Fibroblast of lung (primary cell): ENCODE results near the gene TTC13. TPM values are rescaled to one million over a fixed set of nuclear protein-coding genes. Genes with fewer than 3 reads are reported as not detected.

Source experiments
- DNase-seq, 2 donors: peaks; one replicate each; pipeline versions ENCODE4 v3.0.0 to v3.0.0-alpha.2; 2010; ENCODE audit warnings: low read depth in 2 of 2
- H2AFZ ChIP-seq: 2 replicates; pipeline ENCODE4 v1.5.1; 2012; ENCODE audit warnings: low read length, control low read depth, inconsistent platforms
- H3K27ac ChIP-seq: 2 replicates; pipeline ENCODE4 v1.5.1; 2011; ENCODE audit warnings: low read length, control low read depth; ENCODE audit not compliant: insufficient read depth
- H3K27me3 ChIP-seq: 2 replicates; pipeline ENCODE4 v1.5.1; 2011; ENCODE audit warnings: mild to moderate bottlenecking, low read length; ENCODE audit not compliant: control insufficient read depth, insufficient read depth
- H3K36me3 ChIP-seq: 2 replicates; pipeline ENCODE4 v1.5.1; 2011; ENCODE audit warnings: low read length; ENCODE audit not compliant: control insufficient read depth, insufficient read depth
- H3K4me1 ChIP-seq: 2 replicates; pipeline ENCODE4 v1.5.1; 2011; ENCODE audit warnings: low read length; ENCODE audit not compliant: control insufficient read depth, insufficient read depth; ENCODE audit errors: extremely low read depth
- H3K4me2 ChIP-seq: 2 replicates; pipeline ENCODE4 v1.5.1; 2011; ENCODE audit warnings: low read length, control low read depth; ENCODE audit not compliant: insufficient read depth; ENCODE audit errors: extremely low read depth
- H3K4me3 ChIP-seq, 4 experiments: fragments of 200-600 bp in 1 of 4; sonication (generic) in 1 of 4; replicated peaks in 1 of 4; 2 replicates each; pipeline ENCODE4 v1.5.1; 2011 to 2016; ENCODE audit warnings: low read length in 4 of 4, low read depth in 3 of 4, mild to moderate bottlenecking in 3 of 4, control low read depth in 2 of 4, inconsistent platforms in 1 of 4, mixed read lengths in 1 of 4; ENCODE audit not compliant: insufficient read depth in 1 of 4; ENCODE audit errors: control extremely low read depth in 1 of 4
- H3K79me2 ChIP-seq: 2 replicates; pipeline ENCODE4 v1.5.1; 2012; ENCODE audit warnings: mild to moderate bottlenecking, low read length, inconsistent platforms; ENCODE audit not compliant: control insufficient read depth, insufficient read depth
- H3K9ac ChIP-seq: 2 replicates; pipeline ENCODE4 v1.5.1; 2011; ENCODE audit warnings: mild to moderate bottlenecking, low read length, control low read depth; ENCODE audit not compliant: insufficient read depth
- H3K9me3 ChIP-seq: 2 replicates; pipeline ENCODE4 v1.5.1; 2012; ENCODE audit warnings: low read depth, low read length; ENCODE audit not compliant: control insufficient read depth, insufficient read depth
- H4K20me1 ChIP-seq: 2 replicates; pipeline ENCODE4 v1.5.1; 2011; ENCODE audit warnings: low read length; ENCODE audit not compliant: control insufficient read depth, insufficient read depth; ENCODE audit errors: extremely low read depth
- EZH2 ChIP-seq: IDR thresholded peaks from 2 replicates; pipeline ENCODE4 v1.5.1; 2012; ENCODE audit warnings: low read length, control low read depth, mild to moderate bottlenecking; ENCODE audit errors: missing control alignments
- polyA plus RNA-seq, 2 donors: library from polyadenylated mRNA; depleted of rRNA in 1 of 2; stranded (reverse) in 1 of 2; unstranded in 1 of 2; fragments of >200 nt; gene quantifications; 2 replicates each; pipeline ENCODE4 v1.2.1, GENCODE V29; 2011 to 2012; ENCODE audit warnings: missing spikeins in 1 of 2
- total RNA-seq: library from RNA; depleted of rRNA; stranded (reverse); fragments of >200 nt; gene quantifications from 2 replicates; pipeline ENCODE4 v1.2.1, GENCODE V29; 2014
- TF ChIP-seq, protein P1 (sequence below), 2 donors: IDR thresholded peaks in 1 of 2; conservative IDR thresholded peaks in 1 of 2; 1 replicate in 1 of 2; 2 replicates in 1 of 2; pipeline ENCODE4 v1.5.1; 2011 to 2012; ENCODE audit warnings: low read length in 2 of 2, control low read depth in 1 of 2, inconsistent platforms in 1 of 2, low read depth in 1 of 2, mild to moderate bottlenecking in 1 of 2

Gene TTC13
- total and polyA plus RNA-seq, 2 donors (not counting 1 experiment from before 2014, with no cell fraction given), result 8.0 to 16.2 TPM

DNA sequence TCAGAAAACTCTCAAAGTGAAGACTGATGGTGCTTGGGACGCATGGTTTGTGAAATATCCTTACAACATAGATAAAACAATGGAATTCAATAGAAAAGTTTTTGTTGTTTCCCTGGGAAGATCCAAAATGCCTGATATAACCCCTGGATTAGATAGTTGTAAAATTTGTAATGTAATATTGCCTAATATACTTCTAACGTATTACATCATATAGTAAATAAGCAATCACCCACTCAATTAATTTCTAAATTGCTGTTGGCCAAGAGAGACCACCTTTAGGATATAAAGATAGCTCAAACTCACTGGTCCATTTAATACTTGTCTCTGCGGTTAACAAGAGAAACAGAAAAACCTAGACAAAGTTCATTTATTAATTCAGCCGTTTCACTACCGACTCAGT lies 42.2 kb downstream of the TTC13 start:
- Histone ChIP-seq H3K4me1 (no peaks in the 10 kb centered on the region), H3K27ac (no peak overlapping the region), H3K9ac (no peak overlapping the region), H3K9me3 (no peaks in the 10 kb centered on the region), H3K36me3 (no peaks in the 10 kb centered on the region), H2AFZ (no peak overlapping the region), H3K27me3 (no peaks in the 10 kb centered on the region), H3K4me3 (no peak overlapping the region), H4K20me1 (no peaks in the 10 kb centered on the region), H3K4me2 (no peak overlapping the region), H3K79me2 (no peaks in the 10 kb centered on the region)
- DNase-seq, result no peak
- TF ChIP-seq, protein P1, sequence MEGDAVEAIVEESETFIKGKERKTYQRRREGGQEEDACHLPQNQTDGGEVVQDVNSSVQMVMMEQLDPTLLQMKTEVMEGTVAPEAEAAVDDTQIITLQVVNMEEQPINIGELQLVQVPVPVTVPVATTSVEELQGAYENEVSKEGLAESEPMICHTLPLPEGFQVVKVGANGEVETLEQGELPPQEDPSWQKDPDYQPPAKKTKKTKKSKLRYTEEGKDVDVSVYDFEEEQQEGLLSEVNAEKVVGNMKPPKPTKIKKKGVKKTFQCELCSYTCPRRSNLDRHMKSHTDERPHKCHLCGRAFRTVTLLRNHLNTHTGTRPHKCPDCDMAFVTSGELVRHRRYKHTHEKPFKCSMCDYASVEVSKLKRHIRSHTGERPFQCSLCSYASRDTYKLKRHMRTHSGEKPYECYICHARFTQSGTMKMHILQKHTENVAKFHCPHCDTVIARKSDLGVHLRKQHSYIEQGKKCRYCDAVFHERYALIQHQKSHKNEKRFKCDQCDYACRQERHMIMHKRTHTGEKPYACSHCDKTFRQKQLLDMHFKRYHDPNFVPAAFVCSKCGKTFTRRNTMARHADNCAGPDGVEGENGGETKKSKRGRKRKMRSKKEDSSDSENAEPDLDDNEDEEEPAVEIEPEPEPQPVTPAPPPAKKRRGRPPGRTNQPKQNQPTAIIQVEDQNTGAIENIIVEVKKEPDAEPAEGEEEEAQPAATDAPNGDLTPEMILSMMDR (conservative IDR thresholded peaks at IDR 0.05 in 1 of 2, IDR thresholded peaks at IDR 0.05 in 1 of 2; ENCODE audit: low read depth in 1 of 2, low read length in 2 of 2), result no peak
- TF ChIP-seq EZH2, result no peak

DNA sequence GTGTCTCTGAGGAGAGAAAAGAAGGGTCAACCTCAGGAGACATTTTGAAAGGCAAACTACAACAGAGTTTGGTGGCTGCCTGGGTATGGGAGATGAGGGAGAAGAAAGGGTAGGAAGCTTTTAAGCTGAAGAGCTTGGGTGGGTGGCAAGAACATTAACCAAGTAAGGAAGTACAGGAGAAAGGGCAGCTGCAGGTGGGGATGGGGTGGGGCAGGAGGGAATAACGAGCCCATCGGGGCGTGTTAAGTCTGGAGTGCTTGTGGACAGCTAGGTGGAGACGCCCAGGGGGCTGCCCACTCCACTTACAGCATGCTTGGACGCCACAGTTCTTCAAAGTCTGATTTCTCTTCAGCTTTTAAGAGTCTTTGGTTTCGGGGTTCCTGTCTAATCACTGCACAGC lies 42.8 kb downstream of the TTC13 start:
- Histone ChIP-seq H4K20me1 (no peaks in the 10 kb centered on the region), H3K9ac (no peak overlapping the region), H3K4me1 (no peaks in the 10 kb centered on the region), H3K79me2 (no peaks in the 10 kb centered on the region), H2AFZ (no peak overlapping the region), H3K9me3 (no peaks in the 10 kb centered on the region), H3K36me3 (no peaks in the 10 kb centered on the region), H3K27ac (no peak overlapping the region), H3K4me2 (no peak overlapping the region), H3K27me3 (no peaks in the 10 kb centered on the region), H3K4me3 (no peak overlapping the region)
- TF ChIP-seq, protein P1 (conservative IDR thresholded peaks at IDR 0.05 in 1 of 2, IDR thresholded peaks at IDR 0.05 in 1 of 2; ENCODE audit: low read depth in 1 of 2, low read length in 2 of 2), result no peak
- TF ChIP-seq EZH2, result no peak
- DNase-seq, result no peak

DNA sequence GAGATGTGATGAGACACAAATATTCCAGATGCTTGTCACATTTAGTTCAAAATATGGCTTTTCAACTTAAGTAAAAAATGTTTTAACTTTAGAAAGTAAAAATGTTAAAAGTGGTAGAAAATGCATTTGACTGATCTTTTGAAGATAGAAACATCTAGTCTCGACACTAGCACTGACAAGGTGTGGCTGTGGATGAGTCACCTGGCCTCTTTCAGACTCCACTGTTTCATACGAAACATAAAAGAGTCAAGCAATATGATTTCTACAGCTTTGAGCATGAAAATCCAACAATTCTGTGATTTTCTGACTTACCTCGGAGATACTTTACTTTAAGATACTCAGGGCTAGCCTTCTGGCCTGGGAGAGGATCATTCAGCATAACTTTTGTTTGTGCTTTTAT lies 47.7 kb downstream of the TTC13 start:
- DNase-seq, result no peak
- Histone ChIP-seq H3K4me3 (no peak overlapping the region), H4K20me1 (no peaks in the 10 kb centered on the region), H3K4me1 (no peaks in the 10 kb centered on the region), H3K9me3 (no peaks in the 10 kb centered on the region), H3K27me3 (no peaks in the 10 kb centered on the region), H2AFZ (no peak overlapping the region), H3K9ac (no peak overlapping the region), H3K27ac (no peak overlapping the region), H3K79me2 (no peaks in the 10 kb centered on the region), H3K4me2 (no peak overlapping the region), H3K36me3 (no peaks in the 10 kb centered on the region)
- TF ChIP-seq EZH2, result no peak
- TF ChIP-seq, protein P1 (conservative IDR thresholded peaks at IDR 0.05 in 1 of 2, IDR thresholded peaks at IDR 0.05 in 1 of 2; ENCODE audit: low read depth in 1 of 2, low read length in 2 of 2), result no peak
